ENCODE data around the gene CALCOCO1. TPM values are rescaled to one million over a fixed set of nuclear protein-coding genes. Genes with fewer than 3 reads are reported as not detected.
"Not testable (repeated sequence)": the region's sequence is repeated elsewhere in the genome, so short reads cannot be mapped to it uniquely, and the experiment has no call there.

The CALCOCO1 gene
- total RNA-seq, 1 experiment from 2014 or later = 24.3 TPM

DNA sequence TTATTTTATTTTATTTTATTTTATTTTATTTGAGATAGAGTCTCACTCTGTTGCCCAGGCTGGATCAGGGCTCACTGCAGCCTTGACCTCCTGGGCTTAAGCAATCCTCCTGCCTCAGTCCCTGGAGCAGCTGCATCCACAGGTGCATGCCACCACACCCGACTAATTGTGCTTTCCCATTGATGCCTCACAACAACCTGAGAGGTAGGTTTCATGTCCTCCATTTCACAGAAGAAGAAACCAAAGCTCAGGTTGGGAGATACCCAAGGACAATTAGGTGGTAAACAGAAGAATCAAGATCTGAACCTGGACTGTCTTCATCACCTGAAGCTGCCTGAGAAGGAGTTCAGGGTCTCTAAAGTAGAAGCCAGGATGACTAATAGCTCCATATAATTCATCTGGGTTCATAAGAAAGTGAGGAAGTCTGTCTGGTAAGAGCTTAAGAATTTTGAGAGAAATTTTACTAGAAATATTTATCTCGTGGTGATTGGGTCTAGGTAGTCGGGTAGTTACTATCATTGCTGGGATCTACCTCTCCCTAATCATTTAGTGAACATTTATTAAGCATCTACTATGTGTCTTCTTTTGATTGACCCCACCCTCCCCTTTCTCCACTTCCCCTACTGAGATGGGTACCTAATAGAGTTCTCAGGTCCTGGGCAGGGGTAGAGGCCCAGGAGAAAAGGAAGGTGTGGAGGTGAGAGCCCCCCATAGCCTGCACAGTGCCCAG is 28.1 kb downstream of the CALCOCO1 start:
- no peak for DNase-seq (ENCODE audit: low spot score)

DNA sequence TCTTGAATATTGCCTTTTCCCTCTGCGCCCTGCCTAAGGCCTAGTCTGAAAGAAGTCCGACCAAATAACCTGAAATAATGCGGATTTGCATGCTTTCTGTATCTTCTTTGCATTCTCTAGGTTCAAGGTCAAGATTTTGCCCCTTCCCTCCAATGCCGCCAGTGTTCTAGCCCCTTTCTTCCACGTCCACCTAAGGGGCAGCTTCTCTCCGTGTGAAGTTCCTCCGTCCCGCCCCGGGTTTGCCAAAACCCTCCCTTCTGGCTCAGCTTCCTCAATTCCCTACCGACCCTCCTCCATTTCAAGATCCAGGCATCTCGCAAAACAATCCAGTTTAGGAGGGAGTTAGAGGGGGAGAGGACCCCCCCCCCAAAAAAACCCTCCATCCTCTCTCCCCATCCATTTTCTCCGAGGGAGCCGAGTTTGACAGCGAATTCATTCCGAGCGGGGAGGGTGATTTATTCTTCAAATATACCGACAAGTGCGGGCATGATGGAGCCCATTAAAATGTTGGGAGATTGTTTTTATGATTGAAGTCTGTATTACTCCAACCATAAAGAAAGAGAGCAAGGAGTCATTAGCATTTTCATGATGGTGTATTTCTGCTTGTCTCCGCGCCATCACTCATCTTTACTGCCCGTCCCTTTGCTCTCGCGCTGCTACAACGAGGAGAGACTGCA is 30.5 kb downstream of the CALCOCO1 start:
- DNase-seq (ENCODE audit: low spot score) = no peak

DNA sequence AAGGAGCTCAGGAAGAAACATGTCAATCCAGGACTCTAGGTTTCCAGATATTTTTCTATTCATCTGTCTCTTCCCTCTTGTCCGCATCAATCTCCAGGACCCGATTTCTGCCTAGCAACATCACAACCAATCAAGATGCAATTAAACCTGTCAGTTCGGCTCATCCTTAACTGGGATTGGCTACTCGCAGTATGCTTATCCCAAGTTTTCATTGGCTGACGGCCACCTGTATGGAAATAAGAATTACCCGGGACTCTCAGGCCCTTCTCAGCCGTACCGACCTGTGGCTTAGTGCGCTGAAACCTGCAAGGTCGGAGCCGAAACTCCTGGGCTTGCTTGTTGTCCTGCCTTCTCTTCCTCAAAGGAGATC is 31.0 kb downstream of the CALCOCO1 start:
- DNase-seq (ENCODE audit: low spot score) = peak; percentile 31

DNA sequence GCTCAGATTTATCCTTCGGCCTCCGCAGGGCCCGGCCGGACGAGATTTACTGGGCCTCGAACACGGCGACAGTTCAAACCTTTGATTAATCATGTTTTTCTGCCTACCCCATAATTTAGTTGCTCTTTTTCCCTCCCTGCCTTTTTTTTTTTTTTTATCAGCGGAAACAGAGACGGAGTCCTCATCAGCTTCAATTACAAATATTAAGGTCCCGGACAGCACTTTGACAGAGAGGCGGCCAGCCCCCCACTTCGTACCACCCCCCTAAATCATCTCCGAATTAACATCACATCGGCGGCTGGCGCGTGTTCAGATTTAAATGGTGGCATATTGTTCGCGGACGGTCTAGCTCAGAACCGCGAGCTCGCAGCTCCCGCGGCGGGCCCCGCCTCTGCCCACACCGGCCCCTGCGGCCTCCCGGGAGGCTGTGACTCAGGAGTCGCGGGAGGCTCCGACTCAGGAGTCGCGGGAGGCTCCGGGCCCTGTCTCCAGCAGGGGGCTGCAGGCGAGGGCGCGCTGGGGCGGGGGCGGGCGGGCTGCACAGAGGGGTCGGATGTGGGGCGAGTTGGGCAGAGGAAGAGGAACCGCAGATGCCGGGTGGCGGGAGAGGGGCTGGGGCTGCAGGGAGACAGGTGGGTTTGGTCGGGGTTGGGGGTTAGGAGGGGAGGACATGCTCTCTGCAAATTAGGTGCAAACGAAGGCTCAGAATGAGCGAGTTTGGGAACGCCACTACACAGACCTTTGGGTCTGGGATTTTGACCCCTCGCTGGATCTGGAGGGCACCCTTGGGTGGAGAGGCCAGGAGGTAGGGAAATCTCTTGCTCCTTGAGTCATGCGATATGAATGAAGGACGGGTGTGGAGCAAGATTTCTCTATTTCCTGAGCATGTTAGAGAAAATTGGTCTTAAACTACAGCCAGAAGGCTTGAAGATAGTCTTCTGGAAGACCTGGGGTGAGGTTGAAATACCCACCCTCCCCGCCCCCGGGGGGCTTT is 31.8 kb downstream of the CALCOCO1 start:
- no peak for DNase-seq (ENCODE audit: low spot score)

DNA sequence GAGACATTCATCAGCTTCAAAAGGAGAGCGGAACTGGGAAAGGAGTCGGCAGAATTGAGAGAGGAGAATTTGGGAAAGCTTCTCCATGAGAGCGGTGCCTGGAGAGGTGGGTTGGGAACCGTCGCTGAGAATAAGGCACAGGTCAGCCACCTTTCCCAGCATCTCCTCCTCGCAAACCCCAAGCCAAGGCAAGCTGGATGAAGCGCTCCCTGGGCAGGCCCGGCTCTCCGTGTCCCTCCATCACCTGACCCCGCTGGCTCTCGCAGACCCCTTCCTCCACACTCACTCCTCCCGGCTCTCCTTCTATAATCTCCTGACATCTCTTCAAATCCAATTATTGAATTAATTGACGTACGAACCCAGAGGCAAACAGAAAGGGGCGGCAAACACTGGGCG is 32.5 kb downstream of the CALCOCO1 start:
- DNase-seq (ENCODE audit: low spot score) = no peak

DNA sequence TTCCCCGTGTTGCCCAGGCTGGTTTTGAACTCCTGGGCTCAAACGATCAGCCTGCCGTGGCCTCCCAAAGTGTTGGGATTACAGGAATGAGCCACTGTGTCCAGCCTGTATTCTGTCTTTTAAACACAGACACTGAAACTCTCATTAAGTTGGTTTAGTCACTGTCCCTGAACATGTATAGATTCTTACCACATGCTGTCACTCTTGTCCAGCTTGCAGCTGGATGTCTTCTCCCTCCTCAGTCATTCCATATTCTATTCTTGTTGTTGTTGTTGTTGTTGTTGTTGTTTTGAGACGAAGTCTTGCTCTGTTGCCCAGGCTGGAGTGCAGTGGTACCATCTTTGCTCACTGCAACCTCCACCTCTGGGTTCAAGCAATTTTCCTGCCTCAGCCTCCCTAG is 39.1 kb downstream of the CALCOCO1 start:
- no peak for DNase-seq (ENCODE audit: low spot score)

DNA sequence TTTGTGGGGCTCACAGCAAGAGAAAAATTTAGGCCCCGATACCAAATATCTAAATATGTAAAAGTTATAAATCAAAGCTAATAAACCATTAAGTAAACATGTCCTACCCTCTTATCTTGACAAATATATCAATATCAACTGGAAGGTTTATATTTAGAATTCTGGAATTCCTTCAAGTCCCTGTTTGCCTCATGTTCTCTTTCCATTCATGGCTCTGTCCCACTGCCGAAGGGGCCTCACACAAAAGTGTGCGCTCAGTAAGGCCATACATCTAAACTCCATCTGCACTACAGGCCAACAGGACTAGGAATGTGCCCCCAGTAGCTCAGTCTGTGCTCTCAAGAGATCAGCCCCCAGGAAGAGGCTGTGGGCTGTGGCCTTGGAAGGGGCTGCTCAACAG is 40.8 kb downstream of the CALCOCO1 start:
- DNase-seq (ENCODE audit: low spot score) = no peak

DNA sequence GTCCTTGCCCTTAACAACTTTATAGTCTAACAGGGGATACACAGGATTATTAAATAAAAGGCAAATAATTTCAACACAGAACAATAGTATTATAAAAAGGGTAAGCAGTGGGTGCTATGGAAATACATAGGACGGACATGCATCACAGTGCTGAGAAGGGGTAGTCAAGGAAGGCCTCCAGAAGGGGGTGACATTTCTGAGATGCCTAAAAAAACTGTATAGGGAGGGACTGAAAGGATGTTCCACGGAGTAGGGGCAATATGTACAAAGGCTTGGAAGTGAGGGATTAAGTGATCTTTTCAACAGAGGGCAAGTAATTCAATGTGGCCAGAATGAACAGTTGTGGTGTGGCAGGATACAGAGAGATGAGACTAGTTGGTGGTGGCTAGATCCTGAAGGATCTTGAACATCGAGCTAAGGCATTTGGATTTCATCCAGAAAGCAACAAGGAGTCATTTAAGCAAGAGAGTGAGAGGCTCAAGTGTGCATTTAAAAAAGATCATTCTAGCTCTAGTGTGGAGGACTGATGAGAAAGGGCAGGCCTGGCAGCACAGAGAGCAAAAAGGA is 42.5 kb downstream of the CALCOCO1 start:
- no peak for DNase-seq (ENCODE audit: low spot score)

DNA sequence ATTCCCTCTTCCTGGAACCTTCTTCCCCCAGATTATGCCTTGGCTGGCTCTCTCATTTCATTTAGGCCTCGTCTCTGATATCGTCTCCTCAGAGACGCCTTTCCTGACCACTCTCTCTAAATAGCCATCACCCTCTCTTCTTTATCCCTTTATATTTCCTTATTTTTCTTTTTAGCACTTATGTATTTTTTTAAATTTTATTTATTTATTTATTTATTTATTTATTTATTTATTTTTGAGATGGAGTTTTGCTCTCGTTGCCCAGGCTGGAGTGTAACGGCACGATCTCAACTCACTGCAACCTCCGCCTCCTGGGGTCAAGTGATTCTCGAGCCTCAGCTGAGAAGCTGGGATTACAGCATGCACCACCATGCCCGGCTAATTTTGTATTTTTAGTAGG is 43.3 kb downstream of the CALCOCO1 start:
- DNase-seq (ENCODE audit: low spot score) = no peak

DNA sequence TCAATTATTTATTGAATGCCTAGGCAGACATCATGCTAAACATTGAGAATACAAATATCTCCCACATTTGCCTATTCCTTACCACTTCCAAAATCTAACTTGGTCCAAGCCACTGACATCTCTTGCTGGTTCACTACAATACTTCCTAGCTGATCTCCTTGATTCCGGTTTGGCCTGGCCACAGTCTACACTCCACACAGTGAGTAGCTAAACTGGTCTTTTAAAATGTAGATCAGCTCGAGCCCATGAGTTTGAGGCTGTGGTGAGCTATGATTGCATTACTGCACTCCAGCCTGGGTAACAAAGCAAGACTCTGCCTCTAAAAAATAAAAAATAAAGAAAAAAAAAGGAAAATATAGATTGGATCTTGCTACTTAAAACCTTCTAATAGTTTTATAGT is 43.8 kb downstream of the CALCOCO1 start:
- no peak for DNase-seq (ENCODE audit: low spot score)

DNA sequence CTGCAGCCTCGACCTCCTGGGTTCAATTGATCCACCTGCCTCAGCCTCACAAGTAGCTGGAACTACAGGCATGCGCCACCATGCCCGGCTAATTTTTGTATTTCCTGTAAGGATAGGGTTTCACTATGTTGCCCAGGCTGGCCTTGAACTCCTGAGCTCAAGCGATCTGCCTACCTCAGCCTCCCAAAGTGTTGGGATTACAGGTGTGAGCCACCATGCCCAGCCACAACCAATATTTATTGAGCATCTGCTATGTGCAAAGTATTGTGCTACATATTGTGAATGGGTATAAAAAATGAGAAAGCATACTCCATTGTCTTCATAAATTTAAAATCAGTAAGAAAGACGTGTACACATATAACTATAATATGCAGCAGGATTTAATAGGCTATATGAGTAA is 47.2 kb downstream of the CALCOCO1 start:
- DNase-seq (ENCODE audit: low spot score) = not testable (repeated sequence)

DNA sequence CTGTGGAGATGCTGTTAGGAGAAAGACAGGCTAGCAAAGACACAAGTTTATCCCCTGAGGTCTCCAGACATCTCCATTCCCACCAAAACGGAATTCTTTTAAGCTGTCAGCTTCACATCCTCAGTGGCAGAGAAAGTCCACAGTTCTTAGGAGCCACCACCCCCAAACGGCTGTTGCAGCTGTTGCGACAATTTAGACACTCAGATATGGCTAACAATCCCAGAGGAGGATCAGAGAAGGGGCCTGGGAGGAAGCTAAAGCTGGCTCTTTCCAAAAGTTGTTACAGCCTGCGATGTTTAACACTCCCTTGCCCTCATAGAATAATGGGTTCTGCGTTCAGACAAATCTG is 49.5 kb downstream of the CALCOCO1 start:
- no peak for DNase-seq (ENCODE audit: low spot score)

DNA sequence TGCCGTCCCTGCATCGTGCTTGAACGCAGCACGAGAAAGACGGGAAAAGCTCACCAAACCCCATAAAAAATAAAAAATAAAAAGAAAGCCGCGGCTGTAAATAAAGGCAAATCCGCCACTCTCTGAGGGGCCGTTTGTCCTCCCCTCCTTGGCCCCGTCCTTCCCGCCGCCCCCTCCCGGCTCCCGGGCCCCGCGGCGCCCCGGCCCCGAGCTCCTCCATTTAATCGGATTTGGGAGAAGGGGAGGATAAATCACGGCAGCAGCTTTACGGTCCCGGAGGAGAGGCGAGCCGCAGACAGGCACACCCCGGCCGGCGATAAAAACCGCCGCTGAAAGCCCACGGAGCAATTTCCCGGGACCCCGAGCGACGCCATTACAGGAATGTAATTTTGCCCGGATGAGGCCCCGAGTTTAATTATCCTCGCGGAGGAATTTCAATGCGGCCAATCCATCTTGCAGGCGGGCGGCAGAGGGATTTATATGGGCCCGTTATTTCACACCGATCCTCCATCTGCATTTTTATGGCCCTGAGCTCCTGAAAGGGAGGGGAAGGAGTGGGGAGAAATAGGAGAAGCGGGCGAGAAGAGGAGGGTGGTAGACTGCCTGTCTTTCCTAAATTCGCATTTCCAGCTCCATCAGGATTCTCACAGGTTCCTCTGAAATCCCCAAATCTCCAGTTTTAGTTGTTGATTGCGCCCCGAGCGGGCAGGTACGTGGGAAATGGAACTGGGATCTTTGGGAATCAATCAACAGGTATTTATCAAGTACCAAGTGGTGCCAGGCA is 50.0 kb downstream of the CALCOCO1 start:
- no peak for DNase-seq (ENCODE audit: low spot score)

DNA sequence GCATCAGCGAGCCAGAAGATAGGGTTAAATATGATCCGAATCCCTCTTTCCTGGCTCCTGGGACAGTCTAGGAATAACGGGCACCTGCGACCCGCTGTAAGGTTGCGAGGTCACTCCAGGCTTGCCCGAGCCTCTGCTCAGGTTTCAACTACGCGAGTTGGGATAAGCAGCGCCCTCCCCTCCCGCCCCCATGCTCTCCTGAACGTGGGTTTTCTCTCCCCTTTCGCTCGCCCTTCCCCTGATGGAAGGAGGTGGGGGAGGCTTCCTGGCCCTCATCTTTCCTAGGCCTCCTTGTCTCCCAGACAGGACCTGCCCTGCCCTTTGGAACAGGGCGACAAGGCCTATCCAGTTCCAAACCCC is 50.6 kb downstream of the CALCOCO1 start:
- no peak for DNase-seq (ENCODE audit: low spot score)

DNA sequence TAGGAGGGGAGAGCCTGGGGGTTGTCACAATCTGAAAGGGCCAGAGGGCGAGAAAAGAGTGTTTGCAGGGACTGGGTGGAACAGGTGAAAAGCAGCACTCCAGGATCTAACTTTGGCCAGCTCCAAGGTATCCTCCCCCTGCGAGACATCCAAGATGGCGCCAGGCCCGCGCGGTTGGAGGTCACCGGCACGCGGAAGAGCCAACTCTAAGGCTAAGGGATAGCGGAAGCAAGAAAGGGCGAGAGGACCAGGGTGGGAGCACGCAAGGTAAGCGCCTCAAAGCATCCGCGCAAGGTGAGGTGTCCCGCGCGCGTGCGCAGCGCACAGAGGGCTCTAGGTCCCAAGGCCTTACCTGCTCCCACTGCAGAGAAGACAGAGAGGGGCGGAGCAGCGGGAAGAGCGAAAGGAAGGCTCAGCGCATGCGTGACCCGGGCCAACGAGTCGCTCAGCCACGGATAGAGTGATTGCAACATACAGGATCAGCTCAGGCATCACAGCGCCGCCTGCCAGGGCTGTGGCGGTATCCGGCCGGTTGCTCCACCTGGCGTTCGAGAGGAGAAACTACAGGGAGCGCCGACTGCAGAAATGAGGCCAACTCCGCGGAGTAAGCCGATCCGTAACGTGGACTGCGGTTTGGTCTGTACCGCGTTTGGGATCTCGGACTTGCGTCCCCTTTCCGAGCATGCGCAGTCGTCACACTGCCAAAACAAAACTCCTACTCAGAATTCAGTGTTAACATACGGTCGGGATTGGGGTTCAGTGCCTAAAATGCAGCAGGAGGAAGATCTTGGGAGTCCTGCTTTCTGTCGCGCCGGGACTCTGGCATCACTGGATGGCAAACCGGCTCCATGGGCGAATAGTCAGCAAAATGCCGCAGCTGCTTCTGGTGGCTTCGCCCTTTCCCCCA is 51.3 kb downstream of the CALCOCO1 start, which contains the start of gene ATP5MC2:
Gene ATP5MC2 (minus strand): TSS at position 383 of the 907 bp plus-strand sequence. CDS start 3,469 bp downstream, outside the sequence.
- peak; percentile 99 for DNase-seq (ENCODE audit: low spot score)

DNA sequence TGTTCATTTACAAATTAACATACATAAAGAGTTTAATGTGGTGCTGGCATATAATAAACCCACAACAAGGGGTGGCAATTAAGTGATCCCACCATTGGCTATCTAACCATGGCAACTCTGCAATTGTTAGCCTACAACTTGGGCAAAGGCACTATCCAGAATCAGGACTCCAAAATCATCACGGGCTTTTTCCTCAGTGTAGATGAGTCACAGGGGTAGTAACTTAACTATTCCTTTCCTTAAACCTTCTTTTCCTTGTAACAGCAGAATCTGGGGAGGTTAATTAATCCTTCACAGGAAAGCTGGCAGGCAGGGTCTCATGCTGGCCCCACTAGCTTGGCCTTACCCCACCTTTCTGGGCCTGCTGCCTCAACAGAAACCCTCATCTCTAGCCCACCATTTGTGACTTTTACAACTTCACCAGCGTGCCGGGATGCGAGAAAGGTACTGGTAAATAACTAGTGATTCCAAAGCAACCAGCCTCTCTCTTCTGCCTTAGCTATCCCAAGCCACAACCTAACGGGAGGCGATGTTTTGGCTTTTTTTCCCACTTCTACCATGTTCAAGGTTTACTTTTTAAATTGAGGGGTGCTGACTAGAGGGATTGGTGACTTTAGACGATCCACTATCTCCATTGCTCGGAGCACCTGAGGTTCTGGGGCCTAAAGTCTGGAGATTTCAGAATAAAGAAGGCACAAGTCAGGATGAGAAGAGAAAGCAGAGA is 52.1 kb downstream of the CALCOCO1 start:
- DNase-seq (ENCODE audit: low spot score) = no peak

DNA sequence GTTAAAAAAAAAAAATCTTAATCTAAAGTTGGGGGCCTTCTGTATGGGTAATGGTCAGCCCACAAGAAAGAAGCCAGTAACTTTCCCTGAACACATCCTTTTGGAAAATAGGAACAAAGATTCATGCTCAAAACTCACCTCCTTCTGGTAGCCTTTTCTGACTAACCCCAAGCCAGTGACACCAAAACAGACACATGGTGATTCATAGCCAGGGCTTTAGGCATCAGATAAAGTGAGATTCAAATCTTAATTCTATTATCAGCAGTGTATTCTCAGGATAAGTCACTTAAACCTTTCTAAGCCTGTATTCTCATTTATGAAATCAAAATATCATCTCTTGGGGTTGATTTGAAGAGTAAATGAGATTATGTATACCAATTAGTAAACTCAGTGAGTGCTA is 56.3 kb downstream of the CALCOCO1 start:
- DNase-seq (ENCODE audit: low spot score) = no peak

DNA sequence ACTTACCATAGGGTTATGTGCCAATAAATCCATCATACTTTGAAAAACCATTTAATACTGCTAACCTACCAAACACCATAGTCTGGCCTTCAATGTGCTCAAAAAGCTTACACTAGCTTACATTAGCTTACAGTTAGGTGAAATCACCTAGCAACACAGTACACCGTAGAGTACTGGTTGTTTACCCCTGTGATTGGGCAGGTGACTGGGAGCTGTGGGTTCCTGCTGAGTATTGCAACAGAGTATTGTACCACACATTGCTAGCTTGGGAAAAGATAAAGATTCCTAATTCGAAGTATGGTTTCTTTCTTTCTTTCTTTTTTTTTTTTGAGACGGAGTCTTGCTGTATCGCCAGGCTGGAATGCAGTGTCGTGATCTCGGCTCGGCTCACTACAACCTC is 56.9 kb downstream of the CALCOCO1 start:
- no peak for DNase-seq (ENCODE audit: low spot score)

DNA sequence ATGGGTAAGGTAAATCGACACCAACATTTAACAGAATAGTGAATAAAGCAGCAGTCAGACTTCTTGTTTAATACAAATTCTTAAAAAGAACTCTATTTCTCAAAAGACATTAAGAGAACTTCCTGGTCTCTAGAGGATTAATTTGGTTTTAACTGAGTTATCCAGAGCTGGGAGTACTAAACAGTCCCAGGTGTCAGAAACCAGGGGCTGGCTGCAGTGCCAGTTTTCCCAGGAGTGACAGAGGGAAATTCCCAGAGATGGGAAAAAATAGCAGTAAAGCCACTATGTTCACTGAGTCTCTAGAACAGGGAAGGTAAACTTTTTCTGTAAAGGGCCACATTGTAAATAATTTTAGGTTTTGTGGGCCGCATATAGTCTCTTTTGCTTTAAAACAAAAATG is 60.2 kb downstream of the CALCOCO1 start:
- DNase-seq (ENCODE audit: low spot score) = no peak

DNA sequence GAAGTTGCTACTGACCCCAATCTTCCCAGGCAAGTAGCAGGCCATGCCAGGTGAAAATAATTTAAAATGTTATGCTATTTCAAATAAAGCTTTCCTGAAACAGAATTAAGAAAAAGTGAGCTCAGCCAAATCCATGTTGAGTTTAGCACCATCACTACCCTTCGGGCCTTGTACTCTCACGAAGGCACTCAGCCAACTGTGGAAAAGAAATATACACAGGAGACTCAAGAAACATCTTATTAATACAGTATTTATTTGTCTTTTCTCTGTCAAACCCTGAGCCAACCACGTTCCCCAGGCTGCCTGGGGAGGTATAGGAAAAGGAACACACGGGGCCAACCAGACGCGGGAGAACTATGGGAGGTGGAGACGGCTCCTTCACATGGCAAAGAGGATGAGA is 62.3 kb downstream of the CALCOCO1 start:
- no peak for DNase-seq (ENCODE audit: low spot score)
